Panc1 (cell line): ENCODE results near the gene SLC51B.

ENCODE experiments used
- CTCF ChIP-seq: fragments of 450-650 bp; IDR thresholded peaks from 2 replicates; pipeline ENCODE4 v1.5.1; 2017; ENCODE audit warnings: mild to moderate bottlenecking
- POLR2AphosphoS5 ChIP-seq: IDR thresholded peaks from 2 replicates; pipeline ENCODE4 v1.6.1; 2012; ENCODE audit warnings: mild to moderate bottlenecking, low read depth, low read length, moderate library complexity

- TF ChIP-seq POLR2AphosphoS5 (no peak), CTCF (no peak)
These were observed 23.7 kb upstream of the SLC51B start for GRCh38 chr15:65021488-65021887.
